NOMO-1 treated with dmso at 0.1 percent for 144 hours (cell line): Measurements from ENCODE around the gene RBCK1.
"Not testable (repeated sequence)": the region's sequence is repeated elsewhere in the genome, so short reads cannot be mapped to it uniquely, and the experiment has no call there.

Experiments
- DNase-seq: peaks from one replicate; lab custom pipeline; 2025; ENCODE audit not compliant: unreplicated experiment; lab: John Stamatoyannopoulos, UW

RBCK1 gene

DNA sequence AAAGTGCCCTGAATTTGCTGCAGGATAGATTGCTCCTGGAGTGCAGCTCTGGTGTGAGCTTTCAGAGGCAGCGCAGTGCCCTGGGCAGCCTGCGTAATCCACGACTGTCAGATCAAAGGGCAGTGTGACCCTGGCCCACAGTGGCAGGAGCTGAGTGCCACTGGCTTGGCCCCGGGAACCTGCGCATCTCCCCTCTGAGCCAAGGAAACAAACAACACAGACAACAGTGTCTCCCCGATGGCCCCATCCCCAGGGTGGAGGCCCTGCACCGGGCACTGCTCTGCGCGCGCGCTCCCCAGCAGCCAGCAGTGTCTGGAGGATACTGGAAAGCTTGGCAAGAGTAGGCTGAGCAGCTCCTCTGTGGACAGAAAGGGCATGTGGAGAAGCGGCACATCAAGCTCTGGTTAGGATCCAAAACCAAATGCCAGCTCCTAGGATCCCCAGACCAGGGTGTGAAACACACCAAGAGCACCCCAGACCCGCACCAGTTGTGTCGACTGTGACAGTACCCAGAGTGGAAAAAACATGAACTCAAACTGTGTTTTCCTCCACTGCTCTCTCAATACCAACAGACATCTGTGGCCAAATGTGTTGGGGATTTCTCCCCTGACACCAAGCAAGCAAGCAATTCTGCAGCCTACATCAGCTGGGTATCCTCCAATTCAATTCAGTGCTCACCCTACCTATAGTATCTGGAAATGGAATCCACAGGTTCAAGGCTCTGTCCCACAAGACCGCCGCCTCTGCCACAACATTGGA is 26.7 kb downstream of the RBCK1 start:
- DNase-seq, result no peak

DNA sequence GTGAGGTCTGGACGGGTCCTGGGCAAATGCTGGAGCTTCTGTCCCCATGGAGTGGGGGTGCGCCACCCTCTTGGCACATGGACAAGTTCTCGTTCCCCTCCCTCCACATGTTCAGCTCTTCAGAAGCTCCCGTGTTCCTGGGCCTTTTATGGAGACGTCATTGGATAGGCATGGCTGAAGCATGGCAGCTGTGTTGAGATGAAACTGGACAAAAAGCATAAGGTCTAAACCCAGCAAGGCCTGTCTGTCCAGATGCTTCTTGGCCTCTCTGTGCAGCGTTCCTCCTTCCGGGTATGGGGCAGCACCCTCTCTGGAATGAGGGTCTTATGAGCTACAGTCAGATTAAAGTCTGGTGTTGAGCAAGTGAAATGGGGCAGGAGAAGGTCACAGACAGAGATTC is 27.5 kb downstream of the RBCK1 start:
- DNase-seq, result no peak

DNA sequence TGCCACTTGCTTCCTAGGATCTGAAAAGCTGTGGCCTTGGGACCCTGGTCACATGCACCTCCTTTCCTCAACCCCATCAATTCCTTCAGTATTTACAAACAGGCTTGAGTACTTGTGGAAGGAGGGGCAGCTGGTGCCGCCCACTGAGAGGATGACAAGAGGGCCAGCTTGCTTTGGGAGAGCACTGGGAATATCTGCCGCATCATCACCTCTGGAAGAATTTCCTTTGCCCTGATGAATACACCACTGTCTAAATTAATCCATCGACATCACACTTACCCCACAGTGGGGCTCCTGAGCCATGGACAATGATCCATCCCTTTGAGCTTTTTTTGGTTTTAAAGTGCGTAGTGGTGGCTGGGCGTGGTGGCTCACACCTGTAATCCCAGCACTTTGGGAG is 28.4 kb downstream of the RBCK1 start:
- no peak for DNase-seq

DNA sequence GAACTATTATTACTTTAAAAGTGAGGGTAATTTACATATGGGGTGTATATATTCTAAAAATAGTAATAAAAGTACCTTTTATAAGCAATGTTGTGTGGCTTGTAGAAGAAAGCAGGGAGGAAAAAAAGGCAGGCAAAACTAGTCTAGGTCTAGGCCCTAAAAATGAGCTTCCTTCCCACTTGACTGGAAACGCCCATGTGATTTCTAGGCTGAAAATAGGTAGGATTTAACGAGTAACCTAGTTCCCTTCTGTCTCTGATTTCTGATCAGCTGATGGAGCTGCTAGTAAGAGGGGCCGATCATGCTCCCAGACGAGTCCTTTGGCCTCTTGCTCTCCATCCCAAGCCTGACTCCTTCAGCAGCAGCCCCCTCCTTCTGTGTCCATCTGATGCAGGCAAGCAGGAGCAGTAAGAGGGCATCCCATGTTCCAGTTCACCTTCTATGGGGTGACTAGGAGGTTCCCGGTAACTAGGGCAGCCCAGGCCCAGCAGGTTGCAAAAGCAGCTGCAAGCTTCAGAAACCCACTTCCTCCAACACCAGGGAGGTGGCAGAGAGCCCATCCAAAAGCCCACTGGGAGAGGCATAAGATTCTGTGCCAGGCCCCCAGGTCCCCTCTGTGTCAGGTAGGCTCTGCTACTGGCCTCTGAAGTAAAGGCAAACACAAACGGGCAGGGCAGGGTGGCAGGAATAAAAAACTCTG is 29.8 kb downstream of the RBCK1 start:
- no peak for DNase-seq

DNA sequence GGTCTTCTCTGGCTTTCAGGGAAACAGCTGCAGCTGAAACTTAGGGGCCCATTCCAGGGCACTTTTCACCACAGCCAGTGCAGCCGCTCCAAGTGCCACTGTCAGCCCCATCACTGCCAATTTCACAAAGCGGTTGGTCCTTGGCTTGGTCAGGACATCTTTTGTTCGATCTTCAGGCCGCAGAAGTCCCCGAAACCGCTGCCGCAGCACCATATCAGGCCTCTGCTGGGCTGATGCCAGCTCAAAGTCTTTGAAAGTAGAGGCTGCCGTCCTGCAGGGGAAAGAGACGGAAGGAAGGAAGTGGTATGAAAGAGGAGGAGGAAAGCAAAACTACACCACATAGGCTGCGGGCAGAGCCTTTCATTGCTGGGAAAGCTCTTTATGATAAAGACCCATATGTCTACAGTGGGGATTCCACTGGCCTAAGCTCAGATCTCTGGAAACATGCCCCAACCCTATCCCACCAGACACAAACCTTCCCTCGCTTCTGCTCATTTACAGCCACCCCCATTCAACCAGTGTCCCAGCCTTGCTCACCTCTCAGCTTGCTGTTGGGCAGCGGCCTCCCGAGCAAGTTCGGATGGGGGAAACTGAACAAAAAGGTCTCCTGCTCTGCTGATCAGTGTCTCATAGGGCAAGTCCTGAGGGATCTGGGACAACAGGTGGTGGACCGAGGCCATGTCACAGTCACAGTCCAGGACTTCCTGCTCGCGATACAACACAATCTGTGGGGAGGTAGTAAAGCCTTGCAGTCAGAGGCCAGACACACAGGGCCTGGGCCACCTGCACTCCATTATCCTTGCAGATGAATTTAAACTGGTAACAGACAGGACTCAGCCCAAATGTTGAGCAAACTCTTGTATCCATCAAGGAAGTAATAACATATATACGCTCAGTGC is 30.7 kb downstream of the RBCK1 start:
- DNase-seq, result no peak

DNA sequence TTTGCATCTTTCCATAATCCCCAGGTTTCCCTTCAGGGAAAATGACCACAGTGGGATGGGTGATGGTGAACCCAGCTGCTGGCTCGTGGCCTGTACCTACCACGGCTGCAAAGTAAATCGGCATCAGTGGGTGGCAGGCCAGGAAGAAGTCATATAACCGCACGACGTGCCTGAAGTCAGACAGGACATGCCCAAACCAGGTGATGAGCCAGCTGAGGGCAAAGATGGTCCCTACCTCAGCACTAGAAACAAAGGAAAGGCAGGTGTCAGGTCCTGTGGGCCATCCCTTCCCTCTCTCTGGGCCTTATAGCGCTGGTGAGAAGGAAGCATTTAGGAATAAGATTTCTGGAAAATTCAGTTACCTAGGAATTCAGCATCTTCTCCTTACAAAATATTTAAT is 32.0 kb downstream of the RBCK1 start:
- DNase-seq, result no peak

DNA sequence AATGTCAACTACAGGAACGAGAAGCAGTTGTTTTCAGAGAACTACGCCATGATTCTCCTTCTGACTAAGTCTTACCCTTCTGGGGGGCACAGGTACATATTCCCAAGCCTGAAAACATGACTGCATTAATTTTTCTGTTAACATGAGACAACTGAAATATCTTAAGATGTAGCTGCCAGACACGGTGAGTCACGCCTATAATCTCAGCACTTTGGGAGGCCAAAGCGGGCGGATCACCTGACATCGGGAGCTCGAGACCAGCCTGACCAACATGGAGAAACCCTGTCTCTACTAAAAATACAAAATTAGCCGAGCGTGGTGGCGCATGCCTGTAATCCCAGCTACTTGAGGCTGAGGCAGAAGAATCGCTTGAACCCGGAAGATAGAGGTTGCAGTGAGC is 32.5 kb downstream of the RBCK1 start:
- no peak for DNase-seq

DNA sequence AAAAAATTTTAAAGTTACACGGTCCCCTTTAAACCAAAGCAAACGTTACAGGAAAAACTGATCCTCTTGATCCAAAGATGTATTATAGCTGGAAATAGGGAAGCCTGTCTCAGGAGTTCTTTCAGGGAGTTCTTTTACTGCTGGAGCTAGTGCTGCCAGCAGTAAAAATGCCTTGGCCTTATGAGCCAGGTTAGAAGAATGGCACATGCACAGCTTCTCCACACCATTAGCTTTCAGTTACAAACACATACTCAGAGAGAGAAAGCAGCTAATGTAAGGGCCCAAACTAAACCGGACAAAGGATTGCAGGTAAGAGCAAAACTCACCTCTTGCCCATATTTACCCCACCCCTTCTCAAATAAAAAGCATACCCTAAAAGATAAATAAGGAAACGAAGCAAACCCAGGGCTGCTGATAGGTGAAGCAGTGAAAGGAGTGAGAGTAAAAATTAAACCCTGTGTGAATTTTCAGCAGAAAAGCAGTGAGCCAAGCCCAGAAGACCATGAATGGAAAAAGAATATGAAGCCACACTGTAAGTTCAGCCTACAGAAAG is 35.2 kb downstream of the RBCK1 start:
- no peak for DNase-seq

DNA sequence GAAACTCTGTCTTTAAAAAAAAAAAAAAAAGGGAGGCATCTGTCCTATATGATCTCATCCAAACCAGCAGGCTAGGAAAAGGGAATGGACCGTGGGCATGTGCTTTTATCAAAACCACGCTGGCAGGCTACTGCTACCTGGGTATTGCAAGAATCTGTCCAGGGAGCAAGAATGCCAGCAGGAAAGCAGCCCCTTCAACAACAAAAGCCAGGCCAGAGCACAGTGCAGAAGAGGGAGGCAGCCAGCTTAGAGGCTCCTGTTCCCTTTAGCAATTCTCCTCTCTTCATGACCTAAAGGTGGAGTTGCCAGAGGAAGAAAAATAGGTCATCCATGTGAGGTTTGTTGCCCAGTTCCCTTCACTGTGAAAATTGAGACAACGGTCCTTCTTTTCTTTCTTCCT is 36.0 kb downstream of the RBCK1 start:
- DNase-seq, result no peak

DNA sequence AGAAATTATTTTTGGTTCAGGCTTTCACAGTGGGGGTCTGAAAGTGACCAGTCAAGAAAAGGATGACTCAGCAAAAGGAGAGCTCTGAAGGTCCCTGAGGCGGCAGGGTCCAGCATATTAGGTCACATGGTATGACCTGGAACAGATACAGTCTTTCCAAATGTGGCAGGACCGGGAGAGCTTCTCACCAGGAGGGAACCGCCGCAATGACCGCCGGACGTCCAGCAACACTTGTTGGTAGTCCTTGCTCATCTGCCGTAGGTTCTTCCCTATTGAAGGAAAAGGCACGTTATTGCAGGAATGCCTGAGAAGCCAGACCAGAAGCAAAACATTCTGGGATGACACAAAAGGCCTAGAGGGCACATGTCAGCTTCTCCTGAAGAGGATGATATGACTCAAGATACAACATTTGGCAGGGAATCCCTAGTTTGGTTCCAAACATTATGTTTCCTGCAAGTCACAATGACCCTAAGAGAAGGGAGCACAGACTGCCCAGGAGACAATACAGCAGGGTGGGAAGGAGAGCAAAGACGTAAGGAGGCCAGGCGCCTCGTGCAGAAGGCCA is 36.8 kb downstream of the RBCK1 start:
- DNase-seq, result no peak

DNA sequence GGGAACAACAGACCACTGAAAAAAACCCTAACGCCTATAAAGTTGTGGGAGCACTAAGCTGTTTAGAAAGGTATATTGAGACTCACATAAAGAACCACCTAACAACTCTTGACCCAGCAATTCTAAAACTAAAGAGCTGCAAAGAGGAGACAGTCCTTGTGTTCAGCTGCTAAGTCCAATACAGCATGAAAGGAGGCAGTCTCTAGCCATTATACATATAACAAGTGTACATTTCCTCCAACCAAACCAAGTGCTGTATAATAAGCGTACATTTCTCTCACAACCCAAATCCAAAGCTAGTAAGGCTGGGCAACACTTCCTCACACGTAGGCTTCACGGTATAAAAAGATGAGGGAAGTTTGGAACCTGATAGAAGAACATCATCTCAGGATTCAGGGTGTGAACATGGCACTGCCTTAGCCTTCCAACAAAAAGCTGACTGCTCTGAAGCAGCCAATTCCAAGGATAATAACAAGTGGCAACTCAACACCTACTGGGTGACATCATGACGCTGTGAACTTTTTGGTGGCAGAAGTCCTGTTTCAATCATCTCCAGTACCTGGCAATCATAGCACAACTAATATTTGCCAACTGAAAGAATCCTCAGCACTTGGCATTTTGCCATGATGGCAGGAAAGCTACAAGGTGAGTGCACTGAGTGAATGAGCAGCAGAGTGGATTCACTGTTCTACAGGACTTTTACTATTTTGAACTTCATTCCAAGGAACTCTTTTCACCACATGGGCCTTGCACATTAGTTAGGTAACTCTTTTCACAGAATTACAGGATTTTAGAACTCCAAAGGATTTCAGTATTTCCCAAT is 37.6 kb downstream of the RBCK1 start:
- DNase-seq, result no peak

DNA sequence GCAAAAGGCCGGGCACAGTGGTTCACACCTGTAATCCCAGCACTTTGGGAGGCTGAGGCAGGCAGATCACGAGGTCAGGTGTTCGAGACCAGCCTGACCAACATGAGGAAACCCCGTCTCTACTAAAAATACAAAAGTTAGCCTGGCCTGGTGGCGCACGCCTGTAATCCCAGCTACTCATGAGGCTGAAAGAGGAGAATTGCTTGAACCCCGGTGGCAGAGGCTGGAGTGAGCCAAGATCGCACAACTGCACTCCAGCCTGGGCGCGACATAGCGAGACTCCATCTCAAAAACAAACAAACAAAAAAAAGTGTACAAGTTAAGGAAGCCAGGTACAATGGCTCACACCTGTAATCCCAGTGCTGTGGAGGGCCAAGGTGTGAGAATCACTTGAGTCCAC is 43.9 kb downstream of the RBCK1 start:
- not testable (repeated sequence) for DNase-seq

DNA sequence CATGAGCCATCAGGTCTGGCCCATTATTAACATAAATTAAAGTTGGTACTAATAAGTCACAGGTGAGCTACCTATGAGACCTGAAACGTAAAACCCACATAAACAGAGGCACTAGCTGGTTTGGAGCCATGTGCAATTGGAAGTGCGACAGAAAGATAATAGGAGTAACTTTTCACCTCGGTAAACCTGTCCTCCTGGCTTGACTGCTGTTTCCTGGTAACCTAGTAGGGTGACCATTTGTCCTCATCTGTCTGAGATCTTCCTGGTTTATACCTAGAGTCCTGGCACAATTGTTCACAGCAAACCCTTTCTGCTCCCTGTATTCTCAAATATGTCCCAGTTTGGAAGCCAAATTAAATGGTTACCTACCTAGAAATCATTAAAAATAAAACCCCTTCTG is 46.9 kb downstream of the RBCK1 start:
- DNase-seq, result no peak

DNA sequence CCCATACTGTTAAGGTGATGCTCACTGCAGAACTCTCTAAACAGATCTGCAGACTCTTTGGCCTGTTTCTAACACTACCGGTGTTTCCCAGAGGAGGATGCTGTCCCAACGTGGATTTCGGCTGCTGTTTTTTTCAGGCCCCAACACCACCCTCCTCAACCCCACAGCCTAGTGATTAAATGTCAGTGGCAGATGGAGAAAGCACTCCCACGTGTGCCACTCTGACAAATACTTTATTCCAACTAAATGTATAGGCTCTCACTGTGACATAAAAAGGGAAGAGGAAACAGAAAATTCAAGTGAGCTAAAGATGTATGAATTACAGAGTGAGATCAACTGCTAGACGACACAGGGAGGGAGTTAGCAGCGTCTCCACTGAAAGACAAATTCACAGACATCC is 50.7 kb downstream of the RBCK1 start:
- no peak for DNase-seq

DNA sequence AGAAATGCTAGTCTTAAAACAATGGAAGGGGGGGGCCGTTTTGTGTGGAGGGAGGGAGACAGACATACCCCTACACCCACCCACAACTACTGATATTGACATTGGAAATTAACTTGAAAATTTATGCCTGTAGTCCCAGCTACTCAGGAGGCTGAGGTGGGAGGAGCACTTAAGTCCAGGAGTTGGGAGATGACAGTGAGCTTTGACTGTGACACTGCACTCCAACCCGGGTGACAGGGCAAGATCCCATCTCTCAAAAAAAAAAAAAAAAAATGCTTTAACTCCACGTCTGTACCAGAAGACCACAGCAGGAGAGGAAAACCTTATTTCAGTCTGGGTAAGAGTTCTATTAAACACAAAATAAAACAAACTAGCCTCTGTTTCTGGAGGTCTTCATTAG is 52.1 kb downstream of the RBCK1 start:
- DNase-seq, result no peak

DNA sequence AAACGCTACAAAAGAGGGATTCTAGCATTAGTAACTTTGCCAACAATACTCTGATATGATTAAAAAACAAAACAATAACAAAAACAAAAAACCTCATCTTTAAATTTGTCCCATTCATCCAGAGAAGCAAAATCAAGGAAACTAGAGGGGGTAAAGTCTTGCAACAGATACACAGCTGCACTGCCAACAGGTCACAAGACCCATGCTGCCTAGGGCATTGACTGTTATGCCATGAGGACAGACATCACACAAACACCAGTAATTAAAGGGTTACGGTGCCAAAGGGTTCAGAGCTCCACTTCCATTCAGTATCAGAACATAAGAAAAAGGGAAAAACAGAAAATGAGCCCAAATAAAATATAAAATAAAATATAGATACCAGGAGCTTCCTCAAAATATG is 52.6 kb downstream of the RBCK1 start:
- DNase-seq, result no peak

DNA sequence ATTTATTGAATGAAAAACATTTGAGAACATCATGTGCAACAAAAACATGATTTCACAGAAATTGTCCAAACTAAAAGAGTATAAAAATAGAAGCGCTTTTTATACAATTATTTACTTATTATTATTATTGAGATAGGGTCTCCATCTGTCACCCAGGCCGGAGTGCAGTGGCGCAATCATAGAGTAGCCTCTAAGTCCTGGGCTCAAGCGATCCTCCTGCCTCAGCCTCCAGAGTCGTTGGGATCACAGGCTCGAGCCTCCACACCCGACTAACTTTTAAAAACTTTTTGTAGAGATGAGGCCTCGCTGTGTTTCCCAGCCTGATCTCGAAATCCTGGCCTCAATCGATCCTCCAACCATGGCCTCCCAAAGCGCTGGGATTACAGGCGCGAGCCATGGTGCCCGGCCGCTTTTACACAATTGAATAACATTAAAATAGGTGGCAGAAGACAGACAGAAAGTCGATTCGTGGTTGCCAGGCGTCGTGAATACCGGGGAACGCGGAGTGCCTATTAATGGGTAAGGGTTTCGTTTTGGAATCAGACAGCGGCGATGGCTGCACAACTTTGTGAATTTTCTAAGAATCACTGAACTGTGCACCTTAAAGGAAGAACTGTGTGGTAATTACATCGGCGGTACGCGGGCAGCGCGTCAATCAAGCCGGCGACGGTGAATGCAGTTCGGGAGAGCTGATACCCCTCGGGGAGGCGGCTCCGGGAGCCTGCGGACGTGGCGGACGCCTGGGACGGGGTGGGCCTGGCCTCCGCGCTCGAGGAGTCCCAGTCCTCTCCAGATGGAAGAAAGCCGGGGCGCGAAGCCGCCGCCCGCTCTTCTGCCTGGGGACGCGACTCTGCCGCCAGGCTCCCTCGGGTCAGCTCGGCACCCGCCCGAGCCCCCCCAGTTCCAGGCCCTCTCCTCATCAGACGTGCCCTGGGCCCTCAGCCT is 53.4 kb downstream of the RBCK1 start:
- DNase-seq, result no peak

DNA sequence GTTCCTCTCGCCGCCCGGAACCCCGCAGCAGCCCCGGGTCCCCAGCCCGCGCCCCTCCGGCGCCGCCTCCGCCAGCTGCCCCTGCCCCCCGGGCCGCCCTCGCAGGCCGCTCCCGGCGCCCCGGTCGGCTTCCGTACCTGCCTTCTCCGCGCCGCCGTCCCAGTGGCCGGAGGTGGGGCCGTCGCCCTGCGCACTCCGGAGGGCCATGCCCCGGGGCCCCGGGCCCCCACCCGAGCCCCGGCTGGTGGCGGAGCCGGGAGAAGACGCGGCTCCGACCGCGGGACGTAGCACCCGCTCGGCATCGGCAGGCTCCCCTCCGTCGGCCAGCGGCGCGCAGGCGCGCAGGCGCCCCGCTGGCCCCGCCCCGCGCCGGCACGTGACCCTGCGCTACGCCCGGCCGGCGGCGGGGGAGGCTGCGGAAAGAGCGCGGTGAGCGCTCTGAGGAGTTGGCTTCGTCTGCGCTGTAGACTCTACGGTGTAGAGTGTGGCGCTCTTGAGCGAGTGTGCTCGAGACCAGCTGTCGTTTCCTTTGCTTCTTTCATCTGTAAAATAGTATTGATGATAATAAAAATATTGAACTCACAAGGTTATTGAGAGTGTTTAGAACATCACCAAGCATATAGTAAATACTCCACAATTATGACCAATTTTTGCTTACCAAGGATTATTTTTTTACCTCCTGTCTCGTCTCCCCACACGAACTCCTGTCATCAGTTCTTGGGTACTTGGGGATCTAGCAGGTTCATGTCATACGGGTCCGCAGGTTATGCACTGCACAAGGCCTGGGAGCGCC is 54.3 kb downstream of the RBCK1 start, which contains the start of gene TBC1D20:
TBC1D20 (minus strand) TSS at position 335 of the 793 bp plus-strand sequence; CDS start at position 207, 128 bp downstream.
- DNase-seq, result peak; percentile 83
